Type B pancreatic cell (in vitro differentiated cells): ENCODE data around the gene FGF9. TPM values are rescaled to one million over a fixed set of nuclear protein-coding genes. Genes with fewer than 3 reads are reported as not detected.
A peak's percentile ranks its signal among the peaks of the same experiment; 100 is the strongest.

ENCODE experiments used
- DNase-seq: peaks from one replicate; pipeline ENCODE4 v3.0.0; 2021; ENCODE audit warnings: mixed read lengths; ENCODE audit not compliant: unreplicated experiment; ENCODE audit errors: extremely low spot score
- H3K27ac Mint-ChIP-seq: 2 replicates; pipeline ENCODE4 v1.8.0; 2021; ENCODE audit warnings: mild to moderate bottlenecking, mixed read lengths
- H3K27me3 Mint-ChIP-seq: 2 replicates; pipeline ENCODE4 v1.8.0; 2021; ENCODE audit warnings: mixed read lengths
- H3K36me3 Mint-ChIP-seq: 2 replicates; pipeline ENCODE4 v1.8.0; 2021; ENCODE audit warnings: mixed read lengths
- H3K4me1 Mint-ChIP-seq: one replicate; pipeline ENCODE4 v1.8.0; 2021; ENCODE audit warnings: mixed read lengths; ENCODE audit not compliant: unreplicated experiment
- H3K4me3 Mint-ChIP-seq: 2 replicates; pipeline ENCODE4 v1.8.0; 2021; ENCODE audit warnings: mild to moderate bottlenecking, mixed read lengths
- H3K9me3 Mint-ChIP-seq: 2 replicates; pipeline ENCODE4 v1.8.0; 2021; ENCODE audit warnings: mixed read lengths
- total RNA-seq: library from RNA; stranded (reverse); gene quantifications from 2 replicates; pipeline ENCODE4 v1.2.1, GENCODE V29; 2021; ENCODE audit warnings: low replicate concordance
- TF ChIP-seq, protein P1 (sequence below): fragments of 200-600 bp; sonication (generic); conservative IDR thresholded peaks from 2 replicates; pipeline ENCODE4 v1.5.0; 2021; ENCODE audit warnings: antibody characterized with exemption, mild to moderate bottlenecking

Gene FGF9
- total RNA-seq, 1 donor from 2014 or later = 7.6 TPM

DNA sequence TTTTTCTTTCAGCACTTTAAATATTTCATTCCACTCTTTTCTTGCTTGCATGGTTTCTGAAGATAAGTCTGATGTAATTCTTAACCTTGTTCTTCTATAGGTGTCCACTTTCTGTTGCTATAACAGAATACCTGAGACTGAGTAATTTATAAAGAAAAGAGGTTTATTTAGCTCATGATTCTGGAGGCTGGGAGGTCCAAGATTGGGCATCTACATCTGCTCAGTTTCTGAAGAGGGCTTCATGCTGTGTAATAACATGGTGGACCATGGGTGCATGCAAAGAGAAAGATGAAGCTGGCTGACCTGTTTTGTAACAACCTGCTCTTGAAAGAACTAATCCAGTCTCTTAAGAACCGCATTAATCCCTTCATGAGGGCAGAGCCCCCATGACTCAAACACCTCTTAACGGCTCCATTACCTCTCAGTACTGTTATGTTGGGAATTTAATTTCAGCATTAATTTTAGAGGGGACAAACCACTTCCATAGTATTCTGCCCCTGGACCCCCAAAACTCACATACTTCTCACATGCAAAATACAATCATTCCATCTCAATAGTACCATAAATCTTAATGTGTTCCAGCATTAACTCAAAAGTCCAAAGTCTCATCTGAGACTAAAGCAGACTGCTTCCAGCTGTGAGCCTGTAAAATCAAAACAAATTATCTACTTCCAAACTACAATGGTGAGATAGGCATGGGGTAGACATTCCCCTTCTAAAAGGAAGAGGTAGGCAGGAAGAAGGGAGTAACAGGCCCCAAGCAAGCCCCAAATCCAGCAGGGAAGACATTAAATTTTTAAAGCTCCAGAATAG is 9.6 kb upstream of the FGF9 start:
- Mint-ChIP-seq H3K4me3 (no peak overlapping the region), H3K4me1 (no peaks in the 10 kb centered on the region), H3K27me3 (no peaks in the 10 kb centered on the region), H3K36me3 (no peaks in the 10 kb centered on the region), H3K27ac (no peak overlapping the region), H3K9me3 (no peaks in the 10 kb centered on the region)
- no peak for DNase-seq
- TF ChIP-seq, protein P1, sequence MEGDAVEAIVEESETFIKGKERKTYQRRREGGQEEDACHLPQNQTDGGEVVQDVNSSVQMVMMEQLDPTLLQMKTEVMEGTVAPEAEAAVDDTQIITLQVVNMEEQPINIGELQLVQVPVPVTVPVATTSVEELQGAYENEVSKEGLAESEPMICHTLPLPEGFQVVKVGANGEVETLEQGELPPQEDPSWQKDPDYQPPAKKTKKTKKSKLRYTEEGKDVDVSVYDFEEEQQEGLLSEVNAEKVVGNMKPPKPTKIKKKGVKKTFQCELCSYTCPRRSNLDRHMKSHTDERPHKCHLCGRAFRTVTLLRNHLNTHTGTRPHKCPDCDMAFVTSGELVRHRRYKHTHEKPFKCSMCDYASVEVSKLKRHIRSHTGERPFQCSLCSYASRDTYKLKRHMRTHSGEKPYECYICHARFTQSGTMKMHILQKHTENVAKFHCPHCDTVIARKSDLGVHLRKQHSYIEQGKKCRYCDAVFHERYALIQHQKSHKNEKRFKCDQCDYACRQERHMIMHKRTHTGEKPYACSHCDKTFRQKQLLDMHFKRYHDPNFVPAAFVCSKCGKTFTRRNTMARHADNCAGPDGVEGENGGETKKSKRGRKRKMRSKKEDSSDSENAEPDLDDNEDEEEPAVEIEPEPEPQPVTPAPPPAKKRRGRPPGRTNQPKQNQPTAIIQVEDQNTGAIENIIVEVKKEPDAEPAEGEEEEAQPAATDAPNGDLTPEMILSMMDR = no peak

GRCh38 chr13:21663197-21663596 is 7.7 kb upstream of the FGF9 start:
- no peak for DNase-seq
- peaks cover 10% of the 10 kb centered on the region for H3K27me3 Mint-ChIP-seq
- H3K9me3 Mint-ChIP-seq = no peaks in the 10 kb centered on the region
- H3K36me3 Mint-ChIP-seq = peaks cover 4% of the 10 kb centered on the region
- no peak overlapping the region for H3K4me3 Mint-ChIP-seq
- H3K27ac Mint-ChIP-seq = no peak overlapping the region
- H3K4me1 Mint-ChIP-seq = no peaks in the 10 kb centered on the region
- TF ChIP-seq, protein P1 = no peak

DNA sequence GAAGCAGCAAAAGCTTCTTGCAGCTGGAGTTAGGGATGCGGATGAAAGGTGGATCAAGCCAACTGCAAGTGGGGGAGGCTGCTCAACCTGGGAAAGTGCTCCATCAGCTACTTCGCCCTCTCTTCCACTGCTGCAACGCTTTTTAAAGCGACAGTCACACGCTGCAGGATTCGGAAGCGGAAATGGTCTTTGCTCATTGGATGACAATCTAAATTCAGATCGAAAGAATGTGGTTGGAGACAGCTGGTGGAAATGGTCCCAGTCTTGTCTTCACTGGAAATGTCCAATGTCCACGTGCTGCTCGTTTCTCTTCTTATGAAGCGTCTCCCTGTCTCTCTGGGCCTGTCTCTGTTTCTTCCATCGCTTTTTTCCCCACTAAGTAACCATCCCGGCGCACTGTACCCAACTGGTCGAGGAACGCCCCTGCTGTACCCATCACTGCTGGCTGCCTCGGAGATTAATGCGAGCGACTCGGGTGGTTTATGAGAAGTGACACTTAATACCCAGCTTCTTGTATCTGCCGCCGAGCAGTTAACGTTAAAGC is 2.1 kb upstream of the FGF9 start:
- Mint-ChIP-seq H3K4me1 (peaks cover 15% of the 10 kb centered on the region), H3K9me3 (no peaks in the 10 kb centered on the region), H3K4me3 (peak overlapping the region; percentile 96), H3K36me3 (peaks cover 4% of the 10 kb centered on the region), H3K27me3 (peaks cover 47% of the 10 kb centered on the region), H3K27ac (peak overlapping the region; percentile 90)
- TF ChIP-seq, protein P1 = no peak
- no peak for DNase-seq

DNA sequence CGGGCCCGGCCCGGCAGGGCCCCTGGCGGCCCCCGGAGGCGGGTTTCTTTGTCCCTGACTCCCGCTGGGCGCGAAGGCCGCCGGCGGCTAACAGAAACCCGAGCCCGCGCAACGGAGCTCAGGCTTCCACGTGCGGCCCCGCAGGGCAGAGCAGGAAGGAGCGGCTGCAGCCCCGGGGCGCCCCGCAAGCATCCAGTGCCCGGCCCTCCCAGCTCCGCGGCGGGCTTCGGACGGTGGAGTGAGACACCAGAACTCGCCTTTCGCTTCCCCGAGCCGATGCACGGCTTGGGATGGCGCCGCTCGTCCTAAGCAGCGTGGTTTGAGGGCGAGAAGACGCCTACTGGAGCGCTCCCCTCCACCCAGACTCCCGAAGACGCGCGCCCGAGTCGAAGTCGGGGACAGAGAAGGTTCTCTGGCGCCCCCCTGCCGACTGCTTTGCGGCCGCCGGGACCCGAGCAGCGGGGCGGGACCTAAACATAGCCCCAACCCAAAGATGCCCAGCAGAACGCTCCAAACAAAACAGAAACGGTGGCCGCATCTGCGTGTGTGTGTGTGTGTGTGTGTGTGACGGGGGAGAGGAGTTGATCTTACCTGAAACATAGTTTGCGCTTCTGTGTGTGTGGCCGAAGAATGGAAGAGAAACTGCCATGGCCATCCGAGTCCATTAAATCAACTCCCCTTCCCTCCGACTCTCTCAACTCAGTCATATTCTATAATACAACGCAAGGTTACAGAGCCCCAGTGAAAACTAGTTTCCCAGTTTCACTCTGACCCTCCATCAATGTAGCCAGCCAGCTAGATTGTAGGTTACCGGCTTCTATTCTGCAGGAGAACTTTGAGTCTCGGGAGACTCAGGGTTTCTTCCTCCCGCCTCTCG is 629 bp upstream of the FGF9 start:
- H3K36me3 Mint-ChIP-seq = peaks cover 4% of the 10 kb centered on the region
- DNase-seq = peak; percentile 80
- H3K27me3 Mint-ChIP-seq = peaks cover 50% of the 10 kb centered on the region
- H3K9me3 Mint-ChIP-seq = no peaks in the 10 kb centered on the region
- peak overlapping the region; percentile 96 for H3K4me3 Mint-ChIP-seq
- H3K4me1 Mint-ChIP-seq = peaks cover 15% of the 10 kb centered on the region
- peak overlapping the region; percentile 96 for H3K27ac Mint-ChIP-seq
- TF ChIP-seq, protein P1 = peak; percentile 9

DNA sequence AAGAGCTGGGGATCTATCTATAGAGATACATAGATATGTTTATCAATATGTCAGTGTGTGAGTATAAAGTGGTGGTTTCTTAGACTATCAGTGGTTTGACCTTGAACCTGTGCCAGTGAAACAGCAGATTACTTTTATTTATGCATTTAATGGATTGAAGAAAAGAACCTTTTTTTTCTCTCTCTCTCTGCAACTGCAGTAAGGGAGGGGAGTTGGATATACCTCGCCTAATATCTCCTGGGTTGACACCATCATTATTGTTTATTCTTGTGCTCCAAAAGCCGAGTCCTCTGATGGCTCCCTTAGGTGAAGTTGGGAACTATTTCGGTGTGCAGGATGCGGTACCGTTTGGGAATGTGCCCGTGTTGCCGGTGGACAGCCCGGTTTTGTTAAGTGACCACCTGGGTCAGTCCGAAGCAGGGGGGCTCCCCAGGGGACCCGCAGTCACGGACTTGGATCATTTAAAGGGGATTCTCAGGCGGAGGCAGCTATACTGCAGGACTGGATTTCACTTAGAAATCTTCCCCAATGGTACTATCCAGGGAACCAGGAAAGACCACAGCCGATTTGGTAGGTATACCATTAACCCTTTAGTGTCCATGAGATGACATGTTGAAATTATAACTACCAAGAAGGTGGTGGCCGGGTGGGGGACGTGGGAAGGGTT is 880 bp downstream of the FGF9 start:
- H3K27me3 Mint-ChIP-seq = peaks cover 62% of the 10 kb centered on the region
- peak overlapping the region; percentile 96 for H3K4me3 Mint-ChIP-seq
- H3K36me3 Mint-ChIP-seq = peaks cover 4% of the 10 kb centered on the region
- H3K4me1 Mint-ChIP-seq = peaks cover 23% of the 10 kb centered on the region
- DNase-seq = no peak
- no peaks in the 10 kb centered on the region for H3K9me3 Mint-ChIP-seq
- TF ChIP-seq, protein P1 = no peak
- peak overlapping the region; percentile 96 for H3K27ac Mint-ChIP-seq
